ENCODE results near the gene SLC35A2. TPM values are rescaled to one million over a fixed set of nuclear protein-coding genes. Genes with fewer than 3 reads are reported as not detected.

The SLC35A2 gene
- 12.1 TPM for polyA plus RNA-seq (2013, experiment 1 of 2)
- 10.3 TPM for polyA plus RNA-seq (2013, experiment 2 of 2)

GRCh38 chrX:48911412-48912182 is at the start of gene SLC35A2:
Gene SLC35A2 (minus strand): TSS chrX:48911646. CDS start chrX:48911636, 10 bp downstream.
- Histone ChIP-seq H3K36me3 (ENCODE audit: insufficient read depth, low read length) (peaks cover 46% of the 10 kb centered on the region), H3K9ac (ENCODE audit: low read depth, low read length) (peak within 1 kb of the TSS; percentile 79), H3K4me3 (ENCODE audit: low read length) (peak within 1 kb of the TSS; percentile 83), H3K27me3 (ENCODE audit: insufficient read depth, low read length) (no peaks in the 10 kb centered on the region), H3K27ac (ENCODE audit: low read depth, low read length) (peak within 1 kb of the TSS; percentile 79), H3K9me3 (ENCODE audit: insufficient read depth, low read depth, low read length) (no peaks in the 10 kb centered on the region), H3K4me1 (ENCODE audit: insufficient read depth, low read length) (no peaks in the 10 kb centered on the region)
- under 1% methylated on average over 60 of the region's 60 CpGs for WGBS

DNA sequence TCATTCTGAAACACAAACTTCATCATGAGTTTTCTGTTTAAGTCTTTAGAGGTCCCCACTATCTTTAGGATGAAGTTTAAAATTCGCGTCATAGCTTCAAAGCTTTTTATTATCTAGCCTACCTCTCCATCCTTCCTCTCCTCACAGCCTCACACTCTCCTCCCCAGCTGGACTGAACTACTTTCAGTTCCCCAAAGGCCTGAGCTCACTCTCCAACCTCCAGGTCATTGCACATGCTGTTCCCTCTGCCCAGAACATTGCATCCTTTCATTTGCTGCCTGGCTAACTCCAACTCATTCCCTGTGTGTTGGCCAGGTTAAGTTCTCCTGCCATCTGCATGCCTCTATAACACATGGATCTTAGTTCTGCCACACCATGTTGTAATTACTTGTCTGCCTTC is 48.8 kb upstream of the SLC35A2 start:
- H3K4me3 ChIP-seq (ENCODE audit: low read length) = no peak overlapping the region
- H3K36me3 ChIP-seq (ENCODE audit: insufficient read depth, low read length) = peaks cover 11% of the 10 kb centered on the region
- no peaks in the 10 kb centered on the region for H3K4me1 ChIP-seq (ENCODE audit: insufficient read depth, low read length)
- no peaks in the 10 kb centered on the region for H3K9me3 ChIP-seq (ENCODE audit: insufficient read depth, low read depth, low read length)
- WGBS = 100% methylated on average over 2 of the region's 2 CpGs
- no peaks in the 10 kb centered on the region for H3K27me3 ChIP-seq (ENCODE audit: insufficient read depth, low read length)
- H3K9ac ChIP-seq (ENCODE audit: low read depth, low read length) = no peak overlapping the region
- no peak overlapping the region for H3K27ac ChIP-seq (ENCODE audit: low read depth, low read length)

DNA sequence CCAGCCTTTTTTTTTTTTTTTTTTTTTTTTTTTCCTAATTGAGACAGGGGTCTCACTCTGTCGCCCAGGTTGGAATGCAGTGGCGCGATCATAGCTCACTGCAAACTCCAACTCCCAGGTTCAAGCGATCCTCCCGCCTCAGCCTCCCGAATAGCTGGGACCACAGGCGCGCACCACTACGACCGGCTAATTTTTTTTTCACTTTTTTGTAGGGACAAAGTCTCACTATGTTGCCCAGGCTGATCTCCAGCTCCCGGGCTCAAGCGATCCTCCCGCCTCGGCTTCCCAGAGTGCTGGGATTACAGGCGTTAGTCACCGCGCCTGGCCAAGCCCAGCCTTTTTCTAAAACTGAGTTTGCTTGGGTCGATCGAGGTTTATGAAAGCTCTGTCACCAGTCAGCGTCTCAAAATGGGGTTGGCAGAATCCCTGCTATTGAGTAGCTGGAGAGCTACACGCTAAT is 47.2 kb upstream of the SLC35A2 start:
- Histone ChIP-seq H3K27ac (ENCODE audit: low read depth, low read length) (peak overlapping the region; percentile 81; the same call in 1 of the 2 replicates), H3K4me3 (ENCODE audit: low read length) (peak overlapping the region; percentile 89), H3K9ac (ENCODE audit: low read depth, low read length) (peak overlapping the region; percentile 73), H3K36me3 (ENCODE audit: insufficient read depth, low read length) (peaks cover 26% of the 10 kb centered on the region), H3K27me3 (ENCODE audit: insufficient read depth, low read length) (no peaks in the 10 kb centered on the region), H3K9me3 (ENCODE audit: insufficient read depth, low read depth, low read length) (no peaks in the 10 kb centered on the region), H3K4me1 (ENCODE audit: insufficient read depth, low read length) (no peaks in the 10 kb centered on the region)
- 1% methylated on average over 21 of the region's 21 CpGs for WGBS

- H3K27ac ChIP-seq (ENCODE audit: low read depth, low read length) = peak overlapping the region; percentile 99
- peak overlapping the region; percentile 86 for H3K9ac ChIP-seq (ENCODE audit: low read depth, low read length)
- under 1% methylated on average over 61 of the region's 66 CpGs for WGBS
- H3K36me3 ChIP-seq (ENCODE audit: insufficient read depth, low read length) = peaks cover 30% of the 10 kb centered on the region
- no peaks in the 10 kb centered on the region for H3K27me3 ChIP-seq (ENCODE audit: insufficient read depth, low read length)
- peak overlapping the region; percentile 89 for H3K4me3 ChIP-seq (ENCODE audit: low read length)
- no peaks in the 10 kb centered on the region for H3K4me1 ChIP-seq (ENCODE audit: insufficient read depth, low read length)
- H3K9me3 ChIP-seq (ENCODE audit: insufficient read depth, low read depth, low read length) = no peaks in the 10 kb centered on the region
Observed at GRCh38 chrX:48957827-48958634, 46.6 kb upstream of the SLC35A2 start.

GRCh38 chrX:48957477-48957826 is 46.0 kb upstream of the SLC35A2 start, which contains the start of gene OTUD5:
Gene OTUD5 (minus strand): TSS chrX:48957607. CDS start chrX:48957570, 37 bp downstream.
- peak within 1 kb of the TSS; percentile 86 for H3K9ac ChIP-seq (ENCODE audit: low read depth, low read length)
- H3K27ac ChIP-seq (ENCODE audit: low read depth, low read length) = peak within 1 kb of the TSS; percentile 99
- H3K9me3 ChIP-seq (ENCODE audit: insufficient read depth, low read depth, low read length) = no peaks in the 10 kb centered on the region
- H3K4me3 ChIP-seq (ENCODE audit: low read length) = peak within 1 kb of the TSS; percentile 89
- H3K27me3 ChIP-seq (ENCODE audit: insufficient read depth, low read length) = no peaks in the 10 kb centered on the region
- no peaks in the 10 kb centered on the region for H3K4me1 ChIP-seq (ENCODE audit: insufficient read depth, low read length)
- under 1% methylated on average over 53 of the region's 53 CpGs for WGBS
- H3K36me3 ChIP-seq (ENCODE audit: insufficient read depth, low read length) = peaks cover 30% of the 10 kb centered on the region

- H3K27ac ChIP-seq (ENCODE audit: low read depth, low read length) = peak overlapping the region; percentile 99; the same call in 1 of the 2 replicates
- no peaks in the 10 kb centered on the region for H3K27me3 ChIP-seq (ENCODE audit: insufficient read depth, low read length)
Observed at GRCh38 chrX:48956728-48957414, 45.4 kb upstream of the SLC35A2 start.

DNA sequence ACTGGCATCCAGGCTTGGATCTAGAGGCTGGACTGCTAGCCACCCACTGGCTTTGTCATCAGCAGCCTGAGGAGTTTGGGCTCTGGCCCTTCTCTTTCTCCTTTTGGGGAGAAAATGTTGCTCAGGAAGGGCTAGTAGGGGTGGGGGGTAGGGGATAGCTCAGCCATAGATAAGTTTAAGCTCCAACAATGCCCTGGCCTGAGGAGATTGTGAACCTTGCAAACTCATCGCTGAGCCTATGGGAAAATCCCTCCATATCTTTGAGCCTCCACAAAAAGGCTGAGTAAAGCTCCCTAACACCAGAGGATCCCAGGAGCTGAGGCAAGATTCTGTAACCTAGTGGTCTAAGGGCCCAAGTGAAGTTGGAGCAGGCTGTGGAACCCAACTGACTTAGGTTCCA is 37.1 kb upstream of the SLC35A2 start:
- peaks cover 9% of the 10 kb centered on the region for H3K36me3 ChIP-seq (ENCODE audit: insufficient read depth, low read length)
- no peak overlapping the region for H3K27ac ChIP-seq (ENCODE audit: low read depth, low read length)
- 88% methylated on average over 1 of the region's 1 CpG for WGBS
- H3K4me1 ChIP-seq (ENCODE audit: insufficient read depth, low read length) = no peaks in the 10 kb centered on the region
- no peak overlapping the region for H3K4me3 ChIP-seq (ENCODE audit: low read length)
- H3K9ac ChIP-seq (ENCODE audit: low read depth, low read length) = no peak overlapping the region
- no peaks in the 10 kb centered on the region for H3K9me3 ChIP-seq (ENCODE audit: insufficient read depth, low read depth, low read length)
- H3K27me3 ChIP-seq (ENCODE audit: insufficient read depth, low read length) = no peaks in the 10 kb centered on the region

More at GRCh38 chrX:48956728-48957414, 45.4 kb upstream of the SLC35A2 start:
- Histone ChIP-seq H3K36me3 (ENCODE audit: insufficient read depth, low read length) (peaks cover 30% of the 10 kb centered on the region), H3K4me1 (ENCODE audit: insufficient read depth, low read length) (no peaks in the 10 kb centered on the region), H3K9ac (ENCODE audit: low read depth, low read length) (peak overlapping the region; percentile 86), H3K4me3 (ENCODE audit: low read length) (peak overlapping the region; percentile 89), H3K9me3 (ENCODE audit: insufficient read depth, low read depth, low read length) (no peaks in the 10 kb centered on the region)
- 4% methylated on average over 54 of the region's 61 CpGs for WGBS

DNA sequence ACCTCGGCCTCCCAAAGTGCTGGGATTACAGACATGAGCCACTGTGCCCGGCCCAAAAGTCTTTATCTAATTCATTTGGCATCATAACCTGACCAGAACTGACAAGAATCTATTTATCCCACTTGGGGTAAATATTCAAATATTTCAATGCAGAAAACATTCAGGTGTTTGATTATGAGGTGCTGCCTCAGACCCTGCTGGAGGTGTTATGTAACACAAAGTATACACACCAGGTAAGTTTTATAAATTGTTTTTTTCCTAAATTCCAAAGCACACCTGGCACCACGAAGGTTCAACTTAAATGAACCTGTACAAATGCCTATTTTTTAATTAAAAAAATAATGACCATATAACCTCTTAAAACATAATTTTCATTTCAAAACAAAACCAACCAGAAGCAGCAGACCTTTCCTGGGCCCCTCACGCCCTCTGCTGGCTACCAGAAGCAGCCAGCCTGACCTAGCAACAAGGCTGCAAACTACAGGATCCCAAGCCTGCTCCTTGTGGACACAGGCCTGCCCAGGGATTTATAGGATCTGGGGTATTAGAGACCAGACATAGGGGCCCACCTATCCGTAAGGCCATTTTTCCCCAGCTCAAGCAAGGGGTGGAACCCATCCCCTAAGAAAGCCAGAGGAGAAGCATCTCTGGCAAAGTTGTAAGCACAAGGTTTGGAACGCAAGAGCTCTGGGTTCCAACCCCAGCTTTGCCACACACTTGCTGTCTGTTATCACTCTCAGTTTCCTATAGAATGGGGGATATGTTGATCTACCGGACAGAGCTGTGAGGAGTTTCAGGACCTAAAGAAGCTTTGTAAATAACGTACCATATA is 34.3 kb upstream of the SLC35A2 start:
- Histone ChIP-seq H3K4me1 (ENCODE audit: insufficient read depth, low read length) (no peaks in the 10 kb centered on the region), H3K27me3 (ENCODE audit: insufficient read depth, low read length) (no peaks in the 10 kb centered on the region), H3K27ac (ENCODE audit: low read depth, low read length) (no peak overlapping the region; the same call in 1 of the 2 replicates), H3K4me3 (ENCODE audit: low read length) (no peak overlapping the region), H3K9ac (ENCODE audit: low read depth, low read length) (no peak overlapping the region), H3K9me3 (ENCODE audit: insufficient read depth, low read depth, low read length) (no peaks in the 10 kb centered on the region), H3K36me3 (ENCODE audit: insufficient read depth, low read length) (peaks cover 15% of the 10 kb centered on the region)
- 71% methylated on average over 7 of the region's 8 CpGs for WGBS

DNA sequence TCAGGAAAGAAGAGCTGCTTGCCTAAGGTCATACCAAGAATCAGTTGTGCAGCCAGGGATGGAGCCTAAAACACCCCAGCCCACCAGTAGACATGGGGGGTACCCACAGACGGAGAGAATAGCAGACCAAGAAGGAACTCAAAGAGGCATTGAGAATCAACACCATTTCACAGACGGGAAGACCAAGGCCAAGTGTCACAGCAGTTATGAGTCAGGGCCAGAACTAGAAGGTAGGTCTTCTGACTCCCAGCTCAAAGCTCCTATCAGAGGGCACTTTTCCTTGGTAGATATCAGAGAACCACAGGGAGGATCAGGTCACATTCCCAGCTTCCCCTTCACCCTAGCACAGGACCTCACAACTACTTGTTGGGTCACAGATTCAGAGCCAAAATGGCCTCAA is 31.4 kb upstream of the SLC35A2 start:
- Histone ChIP-seq H3K9ac (ENCODE audit: low read depth, low read length) (no peak overlapping the region), H3K27me3 (ENCODE audit: insufficient read depth, low read length) (no peaks in the 10 kb centered on the region), H3K27ac (ENCODE audit: low read depth, low read length) (no peak overlapping the region), H3K4me3 (ENCODE audit: low read length) (no peak overlapping the region), H3K36me3 (ENCODE audit: insufficient read depth, low read length) (peaks cover 19% of the 10 kb centered on the region), H3K9me3 (ENCODE audit: insufficient read depth, low read depth, low read length) (no peaks in the 10 kb centered on the region), H3K4me1 (ENCODE audit: insufficient read depth, low read length) (no peaks in the 10 kb centered on the region)
- WGBS = 78% methylated on average over 2 of the region's 2 CpGs

- H3K27me3 ChIP-seq (ENCODE audit: insufficient read depth, low read length) = no peaks in the 10 kb centered on the region
- H3K27ac ChIP-seq (ENCODE audit: low read depth, low read length) = no peak overlapping the region
- H3K9ac ChIP-seq (ENCODE audit: low read depth, low read length) = no peak overlapping the region
- H3K36me3 ChIP-seq (ENCODE audit: insufficient read depth, low read length) = peaks cover 21% of the 10 kb centered on the region
- 90% methylated on average over 2 of the region's 2 CpGs for WGBS
- no peaks in the 10 kb centered on the region for H3K9me3 ChIP-seq (ENCODE audit: insufficient read depth, low read depth, low read length)
- no peak overlapping the region for H3K4me3 ChIP-seq (ENCODE audit: low read length)
- peaks cover 14% of the 10 kb centered on the region; the same call in 1 of the 2 replicates for H3K4me1 ChIP-seq (ENCODE audit: insufficient read depth, low read length)
Observed at GRCh38 chrX:48940404-48940955, 29.0 kb upstream of the SLC35A2 start.

Measured in HUES64 (cell line).